Activated CD4-positive, alpha-beta T cell treated with anti-CD3 and anti-CD28 coated beads, Interleukin-2, amount 50 U/mL, for 48 hours (primary cell): ENCODE measurements around the gene TMEM259.

Experiments
- DNase-seq, 2 experiments: peaks; one replicate each; pipeline ENCODE4 v3.0.0-alpha.2; 2020

Gene TMEM259

DNA sequence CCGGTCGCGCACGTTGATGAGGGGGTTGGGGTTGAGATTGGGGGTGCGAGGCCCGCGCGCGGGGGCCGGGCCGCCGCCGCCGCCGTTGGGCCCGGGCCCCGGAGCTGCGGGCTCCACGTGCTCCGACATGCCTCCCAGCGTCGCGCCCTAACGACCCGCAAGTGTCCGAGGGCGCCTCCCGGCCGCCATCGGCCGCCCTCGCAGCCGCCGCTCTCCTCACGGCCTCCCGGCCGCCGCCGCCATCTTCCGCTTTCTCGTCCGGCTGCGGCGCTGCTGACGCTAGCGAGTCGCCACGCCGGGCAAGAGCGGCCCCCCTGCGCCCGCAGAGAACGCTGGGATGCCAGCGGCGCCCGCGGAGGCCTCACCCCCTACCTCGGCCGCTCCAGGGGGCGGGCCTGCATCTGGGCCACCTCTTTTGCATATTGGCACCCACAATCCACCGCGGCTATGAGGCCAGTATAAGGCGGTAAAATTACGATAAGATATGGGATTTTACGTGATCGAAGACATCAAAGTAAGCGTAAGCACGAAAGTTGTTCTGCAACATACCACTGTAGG, at the start of gene TMEM259:
Gene TMEM259, minus strand, starts transcription at position 256 of the 558 bp plus-strand sequence. Its CDS starts 127 bp downstream, at position 129.
- peak; percentile 97 for DNase-seq

DNA sequence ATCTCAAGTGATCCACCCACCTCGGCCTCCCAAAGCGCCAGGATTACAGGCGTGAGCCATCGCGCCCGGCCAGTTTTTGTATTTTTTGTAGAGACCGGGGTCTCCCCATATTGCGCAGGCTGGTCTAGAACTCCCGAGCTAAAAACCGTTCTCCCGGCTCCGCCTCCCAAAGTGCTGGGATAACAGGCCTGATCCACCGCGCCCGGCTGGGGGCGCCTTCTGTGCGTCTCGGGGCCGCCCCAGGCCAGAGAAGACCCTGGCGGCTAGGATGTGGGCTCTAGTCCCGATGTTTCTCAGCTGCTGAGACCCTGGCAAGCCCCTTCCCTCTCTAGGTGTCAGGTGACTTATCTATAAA, 49.6 kb upstream of the TMEM259 start:
- DNase-seq: no peak

DNA sequence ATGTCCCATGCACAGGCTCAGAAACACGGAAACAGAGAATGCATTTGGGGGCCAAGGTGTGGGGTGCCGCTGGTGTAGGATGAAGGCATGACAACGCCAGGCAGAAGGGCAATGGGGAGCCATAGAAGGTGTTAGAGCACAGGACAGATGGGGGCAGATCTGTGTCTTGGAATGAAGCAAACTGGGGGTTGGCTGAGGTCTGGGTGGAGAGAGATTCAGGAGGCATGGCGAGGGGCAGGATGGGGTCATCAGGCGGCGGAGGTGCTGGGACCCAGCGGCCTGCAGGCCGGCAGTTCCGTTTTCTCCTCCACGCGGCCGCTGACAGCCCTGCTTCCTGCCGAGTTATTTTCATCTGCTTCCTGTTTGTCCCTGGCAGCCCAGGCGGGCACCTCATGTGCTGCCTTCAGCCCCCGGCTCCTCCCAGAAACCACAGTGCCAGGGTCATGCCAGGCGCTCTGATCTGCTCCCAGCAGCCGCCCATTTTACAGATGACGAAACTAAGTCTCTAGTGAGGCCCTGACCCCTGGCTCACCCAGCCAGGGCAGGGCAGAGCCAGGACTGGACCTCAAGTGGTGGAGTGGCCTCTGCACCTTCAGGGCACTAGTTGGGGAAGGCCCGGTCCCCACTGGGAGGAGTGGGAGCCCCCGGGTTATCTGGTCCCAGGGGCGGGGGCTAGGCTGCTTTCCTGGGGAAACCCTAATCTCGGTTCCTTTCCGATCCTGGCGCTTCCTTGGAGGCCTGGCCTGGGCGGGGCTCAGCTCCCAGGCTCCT, 48.3 kb upstream of the TMEM259 start:
- DNase-seq: peak; percentile 64 to 73

DNA sequence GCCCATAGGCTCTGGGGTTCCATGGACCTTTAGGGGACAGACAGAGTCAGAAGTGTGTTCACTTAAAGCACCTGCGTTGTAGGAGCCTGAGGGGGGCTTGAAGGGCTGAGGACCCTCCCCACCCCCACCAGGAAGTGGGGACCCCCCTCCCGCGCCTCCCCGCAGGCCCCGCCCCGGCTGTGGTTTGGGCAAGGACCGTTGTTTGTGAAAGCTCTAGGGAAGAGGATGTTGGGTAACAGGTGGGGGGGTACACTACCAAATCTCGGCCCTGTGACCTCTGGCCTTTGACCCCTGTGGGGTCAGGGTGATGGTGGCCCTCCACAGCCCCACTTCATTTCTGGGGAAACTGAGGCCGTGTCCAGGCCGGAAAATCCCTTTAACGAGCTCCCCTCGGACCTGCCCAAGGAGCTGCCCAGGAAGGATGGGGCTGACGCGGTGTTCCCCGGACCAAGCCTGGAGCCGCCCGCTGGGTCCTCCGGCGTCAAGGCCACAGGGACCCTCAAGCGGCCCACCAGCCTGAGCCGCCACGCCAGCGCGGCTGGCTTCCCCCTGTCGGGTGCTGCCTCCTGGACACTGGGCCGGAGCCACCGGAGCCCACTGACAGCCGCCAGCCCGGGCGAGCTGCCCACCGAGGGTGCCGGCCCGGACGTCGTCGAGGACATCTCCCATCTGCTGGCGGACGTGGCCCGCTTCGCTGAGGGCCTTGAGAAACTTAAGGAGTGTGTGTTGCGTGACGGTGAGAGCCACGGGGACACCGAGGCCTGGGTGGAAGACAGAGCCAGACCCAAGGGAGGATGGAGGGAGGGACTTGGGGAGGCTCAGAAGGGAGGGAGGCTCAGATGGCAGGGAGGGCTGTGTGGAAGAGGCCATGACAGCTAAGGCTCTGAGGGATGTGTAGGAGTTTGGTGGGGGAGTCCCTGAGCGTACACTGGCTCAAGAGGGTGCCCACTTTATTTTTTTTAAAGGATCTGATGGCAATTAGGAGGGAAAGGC, 47.4 kb upstream of the TMEM259 start:
- peak; percentile 66 to 73 for DNase-seq

DNA sequence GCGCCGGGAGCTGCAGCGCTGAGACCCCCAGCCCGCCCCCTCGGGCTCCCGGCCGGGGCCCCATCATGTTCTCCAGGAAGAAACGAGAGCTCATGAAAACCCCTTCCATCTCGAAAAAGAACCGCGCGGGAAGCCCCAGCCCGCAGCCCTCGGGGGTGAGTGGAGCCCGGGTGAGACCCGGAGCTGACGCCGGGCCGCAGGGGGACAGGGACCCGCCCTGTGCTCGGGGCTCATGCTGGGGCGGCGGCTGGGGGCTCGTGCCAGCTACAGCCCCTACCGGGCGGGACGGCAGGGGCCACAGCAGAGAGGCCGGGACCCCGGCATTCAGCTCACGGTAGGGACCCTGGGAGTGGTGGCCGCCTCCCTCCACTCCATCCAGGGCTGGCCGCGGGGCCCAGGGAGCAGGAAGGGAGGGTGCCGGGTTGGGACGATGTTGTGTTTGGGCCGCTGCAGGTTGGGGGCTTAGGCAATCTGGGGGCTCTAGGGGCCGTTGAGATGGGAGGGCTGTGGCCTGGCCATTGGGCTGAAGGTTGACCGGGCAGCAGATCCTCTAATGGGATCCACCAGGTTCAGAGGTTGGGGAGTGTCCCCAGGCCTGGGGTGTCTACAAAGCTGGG, 46.5 kb upstream of the TMEM259 start:
- no peak for DNase-seq

DNA sequence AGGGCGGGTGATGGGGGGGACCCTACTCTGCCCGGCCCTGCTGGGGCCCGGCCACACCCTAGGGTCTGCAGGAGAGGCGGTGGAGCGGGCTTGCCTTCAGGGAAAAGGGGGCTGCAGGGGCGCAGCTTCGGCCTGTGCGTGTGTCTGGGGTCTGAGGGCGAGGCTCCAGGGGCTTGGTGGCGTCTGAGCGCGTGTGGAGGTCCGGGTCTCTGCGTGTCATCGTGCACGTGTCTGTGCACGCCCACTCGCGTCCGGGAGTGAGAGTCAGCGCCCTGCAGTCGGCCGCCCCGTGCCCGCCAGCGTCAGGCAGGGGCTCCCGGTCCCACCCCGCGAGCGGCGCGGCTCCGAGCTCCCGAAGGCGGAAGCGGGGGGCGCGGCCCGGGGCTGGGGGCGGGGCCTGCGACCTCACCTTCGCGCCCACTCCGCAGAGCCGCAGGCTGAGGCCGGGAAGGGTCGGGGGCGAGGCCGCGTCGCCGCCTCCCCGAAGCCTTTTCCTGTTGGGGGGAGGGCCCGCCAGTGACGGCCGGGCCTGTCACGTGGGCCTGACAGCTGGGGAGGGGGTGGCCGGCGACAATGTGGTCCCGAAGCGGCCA, 45.9 kb upstream of the TMEM259 start, which contains the start of gene ARHGAP45:
Gene ARHGAP45, plus strand, starts transcription at position 420 of the 593 bp plus-strand sequence. CDS start 239 bp downstream, outside the sequence.
- peak; percentile 82 to 84 for DNase-seq

DNA sequence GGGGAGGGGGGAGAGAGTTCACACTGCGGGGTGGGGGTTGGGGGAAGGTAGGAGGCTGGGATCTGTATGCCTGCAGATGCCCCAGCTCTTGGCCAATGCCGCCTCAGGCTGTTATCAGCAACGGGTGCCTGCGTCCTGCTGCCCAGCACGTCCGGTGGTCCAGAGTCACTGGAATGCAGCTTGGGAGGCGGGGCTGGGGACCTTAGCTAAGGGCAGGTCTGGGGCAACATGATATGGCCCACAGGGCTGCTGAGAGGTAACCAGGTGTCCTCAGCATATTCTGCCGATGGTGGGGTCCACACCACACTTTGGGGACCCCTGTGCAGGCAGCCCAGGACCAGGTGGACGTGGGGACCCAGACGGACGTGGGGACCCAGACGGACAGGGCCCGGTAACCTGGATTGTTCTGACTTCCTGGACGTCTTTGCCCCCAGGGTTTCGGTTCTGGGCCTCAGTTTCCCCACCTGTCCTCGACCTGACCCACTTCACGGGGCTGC, 45.4 kb upstream of the TMEM259 start:
- DNase-seq: no peak

DNA sequence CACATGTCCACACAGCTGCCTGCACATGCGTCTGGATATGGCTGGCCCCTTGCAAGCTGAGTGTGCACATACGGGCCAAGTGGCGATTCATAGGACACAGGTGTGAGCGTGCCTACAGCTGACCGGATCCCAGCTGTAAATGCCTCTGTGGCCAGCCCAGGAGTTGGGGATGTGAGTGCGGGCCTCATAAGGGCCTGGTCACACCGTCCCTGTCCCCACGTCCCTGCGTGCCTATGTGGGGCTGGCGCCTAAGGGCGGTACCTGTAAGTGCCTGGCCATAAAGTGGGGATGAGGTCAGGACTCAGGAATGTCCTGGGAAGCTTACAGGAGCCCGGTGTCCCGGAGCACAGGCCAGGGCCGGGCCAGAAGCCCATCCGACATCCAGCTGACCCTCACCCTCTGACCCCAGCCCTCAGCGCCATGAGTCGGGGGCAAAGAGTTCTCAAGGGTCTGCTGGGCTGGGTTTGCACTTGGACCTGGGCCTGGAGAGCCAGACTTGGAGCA, 44.7 kb upstream of the TMEM259 start:
- DNase-seq: no peak

DNA sequence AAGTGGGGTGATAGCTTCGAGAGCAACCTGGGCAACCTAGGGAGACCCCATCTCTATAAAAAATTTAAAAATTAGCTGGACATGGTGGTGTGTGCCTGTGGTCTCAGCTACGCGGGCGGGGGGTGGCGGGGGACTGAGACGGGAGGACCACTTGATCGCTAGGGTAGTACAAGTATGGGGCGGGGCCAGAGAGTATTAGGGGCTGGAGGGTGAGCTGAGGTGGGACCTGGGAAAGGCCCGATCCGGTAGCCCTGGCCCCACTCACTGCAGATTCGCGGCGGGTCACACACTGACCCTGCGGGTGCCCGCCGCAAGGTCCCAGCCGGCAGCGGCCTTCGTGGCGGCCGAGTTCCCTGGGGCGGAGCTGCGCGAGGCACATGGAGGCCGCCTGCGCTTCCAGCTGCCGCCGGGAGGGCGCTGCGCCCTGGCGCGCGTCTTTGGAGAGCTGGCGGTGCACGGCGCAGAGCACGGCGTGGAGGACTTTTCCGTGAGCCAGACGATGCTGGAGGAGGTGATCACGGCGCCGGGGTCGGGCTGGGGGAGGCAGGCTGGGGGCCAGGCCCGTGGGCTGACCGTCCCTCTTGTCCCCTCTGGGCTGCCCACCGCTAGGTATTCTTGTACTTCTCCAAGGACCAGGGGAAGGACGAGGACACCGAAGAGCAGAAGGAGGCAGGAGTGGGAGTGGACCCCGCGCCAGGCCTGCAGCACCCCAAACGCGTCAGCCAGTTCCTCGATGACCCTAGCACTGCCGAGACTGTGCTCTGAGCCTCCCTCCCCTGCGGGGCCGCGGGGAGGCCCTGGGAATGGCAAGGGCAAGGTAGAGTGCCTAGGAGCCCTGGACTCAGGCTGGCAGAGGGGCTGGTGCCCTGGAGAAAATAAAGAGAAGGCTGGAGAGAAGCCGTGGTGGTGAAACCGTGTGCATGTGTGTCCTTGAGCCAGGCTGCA, 44.0 kb upstream of the TMEM259 start:
- peak; percentile 73 to 77 for DNase-seq

DNA sequence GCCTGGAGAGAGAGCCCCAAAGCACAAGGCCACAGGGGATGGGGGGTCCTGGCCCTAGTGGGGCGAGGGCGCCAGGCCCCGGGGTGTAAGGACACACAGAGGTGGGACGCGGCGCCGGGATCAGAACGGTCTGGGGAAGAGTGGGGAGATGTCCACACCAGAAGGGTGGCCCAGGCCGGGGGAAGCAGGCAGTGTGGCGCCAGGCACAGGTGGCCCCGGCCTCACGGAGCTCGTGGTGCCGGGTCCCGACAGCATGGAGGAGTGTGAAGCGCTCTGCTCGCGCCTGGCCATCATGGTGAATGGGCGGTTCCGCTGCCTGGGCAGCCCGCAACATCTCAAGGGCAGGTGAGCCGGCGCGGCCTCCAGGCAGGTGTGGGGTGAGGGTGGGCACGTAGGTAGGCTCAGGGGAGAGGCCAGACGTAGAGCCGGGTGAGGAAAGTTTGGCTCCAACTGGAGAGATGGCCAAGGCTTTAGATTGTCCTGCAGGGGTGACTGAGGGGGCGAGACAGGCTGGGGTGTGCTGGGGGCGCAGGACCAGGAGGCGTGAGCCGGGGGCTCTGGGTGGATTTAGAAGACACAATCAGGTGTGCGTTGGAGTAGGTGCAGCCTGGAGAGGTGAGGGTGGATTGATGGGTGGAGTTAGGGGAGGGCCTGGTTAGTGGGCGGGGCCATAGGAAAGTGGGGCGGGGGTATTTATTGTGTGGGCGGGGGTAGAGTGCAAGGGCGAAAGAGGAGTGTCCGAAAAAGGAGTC, 43.2 kb upstream of the TMEM259 start:
- DNase-seq: no peak

DNA sequence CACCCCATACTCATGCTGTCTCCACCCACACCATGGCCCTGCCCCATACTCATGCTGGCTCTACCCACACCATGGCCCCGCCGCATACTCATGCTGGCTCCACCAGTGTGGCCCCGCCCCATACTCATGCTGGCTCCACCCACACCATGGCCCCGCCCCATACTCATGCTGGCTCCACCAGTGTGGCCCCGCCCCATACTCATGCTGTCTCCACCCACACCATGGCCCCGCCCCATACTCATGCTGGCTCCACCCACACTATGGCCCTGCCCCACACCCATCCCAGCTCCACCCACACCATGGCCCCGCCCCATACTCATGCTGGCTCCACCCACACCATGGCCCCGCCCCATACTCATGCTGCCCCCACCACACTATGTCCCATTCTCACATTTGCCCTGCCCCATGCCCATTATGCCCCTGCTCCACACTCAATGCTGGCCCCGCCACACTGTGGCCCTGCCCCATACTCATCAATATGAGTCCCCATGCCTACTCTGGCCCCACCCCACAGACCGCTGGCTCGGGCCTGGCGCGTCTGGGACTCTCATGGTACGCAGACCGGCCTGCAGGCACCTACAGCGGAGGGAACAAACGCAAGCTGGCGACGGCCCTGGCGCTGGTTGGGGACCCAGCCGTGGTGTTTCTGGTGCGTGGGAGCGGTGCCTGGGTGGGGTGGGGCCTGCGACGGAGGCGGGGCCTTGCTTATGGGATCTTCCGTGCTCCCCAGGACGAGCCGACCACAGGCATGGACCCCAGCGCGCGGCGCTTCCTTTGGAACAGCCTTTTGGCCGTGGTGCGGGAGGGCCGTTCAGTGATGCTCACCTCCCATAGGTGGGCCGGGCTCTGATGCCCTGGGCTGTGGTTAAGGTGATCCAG, 42.3 kb upstream of the TMEM259 start:
- DNase-seq: peak; percentile 66 to 74

DNA sequence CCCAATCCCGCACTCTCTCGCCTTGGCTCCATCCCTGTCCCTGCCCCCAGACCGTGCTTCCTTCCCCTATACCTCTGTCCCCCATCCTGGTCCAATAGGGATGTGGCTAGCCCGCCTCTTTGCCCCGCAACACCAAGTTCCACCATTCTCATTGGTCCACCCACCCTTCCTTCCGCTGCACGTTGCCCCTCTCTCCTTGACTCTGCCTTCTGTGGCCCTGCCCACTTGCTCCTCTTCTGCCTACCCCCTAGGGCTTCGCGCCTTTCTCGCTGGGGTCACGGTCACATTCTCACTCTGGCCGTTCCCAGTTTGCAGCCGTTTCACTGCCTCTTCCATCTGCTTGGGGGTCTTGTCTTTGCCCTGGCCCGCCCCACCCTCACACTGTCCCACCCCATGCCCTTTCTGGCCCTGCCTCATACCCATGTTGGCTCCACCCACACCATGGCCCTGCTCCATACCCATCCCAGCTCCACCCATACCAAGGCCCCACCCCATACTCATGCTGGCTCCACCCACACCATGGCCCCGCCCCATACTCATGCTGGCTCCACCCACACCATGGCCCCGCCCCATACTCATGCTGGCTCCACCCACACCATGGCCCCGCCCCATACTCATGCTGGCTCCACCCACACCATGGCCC, 41.6 kb upstream of the TMEM259 start:
- DNase-seq: peak; percentile 59 to 61

DNA sequence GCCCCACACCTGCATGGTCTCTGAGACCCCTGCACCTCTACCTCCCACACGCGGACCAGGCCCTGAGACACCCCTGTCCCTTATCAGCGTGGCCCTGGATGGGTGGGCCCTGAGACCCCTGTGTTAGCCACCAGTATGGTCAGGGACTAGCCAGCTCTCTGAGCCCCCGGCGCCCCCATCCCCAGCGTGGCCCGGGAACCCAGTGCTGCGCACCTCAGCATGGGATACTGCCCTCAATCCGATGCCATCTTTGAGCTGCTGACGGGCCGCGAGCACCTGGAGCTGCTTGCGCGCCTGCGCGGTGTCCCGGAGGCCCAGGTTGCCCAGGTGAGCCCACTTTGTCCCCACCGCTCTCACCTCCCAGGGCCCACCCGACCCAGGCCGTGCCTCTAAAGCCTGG, 41.1 kb upstream of the TMEM259 start:
- no peak for DNase-seq

DNA sequence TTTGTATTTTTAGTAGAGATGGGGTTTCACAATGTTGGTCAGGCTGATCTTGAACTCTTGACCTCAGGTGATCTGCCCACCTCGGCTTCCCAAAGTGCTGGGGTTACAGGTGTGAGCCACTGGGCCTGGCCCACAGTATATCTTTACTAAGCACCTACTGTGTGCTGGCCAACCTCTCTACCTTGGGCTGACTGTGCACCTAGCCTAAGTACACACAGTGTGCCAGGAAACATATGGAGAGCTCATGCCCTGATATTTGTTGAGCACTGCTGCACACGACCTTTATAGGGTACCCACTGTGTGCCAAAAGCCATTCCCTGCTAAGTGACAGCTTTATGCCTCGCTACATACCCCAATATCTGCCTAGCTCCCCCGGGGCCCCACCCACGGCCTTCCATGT, 39.8 kb upstream of the TMEM259 start:
- DNase-seq: no peak

DNA sequence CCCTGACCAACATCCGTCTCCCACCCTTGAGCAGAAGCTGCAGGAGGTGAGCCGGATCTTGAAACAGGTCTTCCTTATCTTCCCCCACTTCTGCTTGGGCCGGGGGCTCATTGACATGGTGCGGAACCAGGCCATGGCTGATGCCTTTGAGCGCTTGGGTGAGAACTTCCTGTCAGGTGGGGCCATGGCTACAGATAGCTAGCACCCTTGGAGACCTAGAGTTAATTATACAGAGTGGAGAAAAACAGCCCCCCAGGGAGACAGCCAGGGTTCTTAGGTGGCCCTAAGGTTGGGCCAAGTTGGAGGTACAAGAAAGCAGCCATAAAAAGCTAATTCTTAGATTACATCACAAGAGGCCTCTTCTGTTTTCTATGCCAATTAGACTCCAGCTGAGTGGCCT, 37.2 kb upstream of the TMEM259 start:
- DNase-seq: no peak

DNA sequence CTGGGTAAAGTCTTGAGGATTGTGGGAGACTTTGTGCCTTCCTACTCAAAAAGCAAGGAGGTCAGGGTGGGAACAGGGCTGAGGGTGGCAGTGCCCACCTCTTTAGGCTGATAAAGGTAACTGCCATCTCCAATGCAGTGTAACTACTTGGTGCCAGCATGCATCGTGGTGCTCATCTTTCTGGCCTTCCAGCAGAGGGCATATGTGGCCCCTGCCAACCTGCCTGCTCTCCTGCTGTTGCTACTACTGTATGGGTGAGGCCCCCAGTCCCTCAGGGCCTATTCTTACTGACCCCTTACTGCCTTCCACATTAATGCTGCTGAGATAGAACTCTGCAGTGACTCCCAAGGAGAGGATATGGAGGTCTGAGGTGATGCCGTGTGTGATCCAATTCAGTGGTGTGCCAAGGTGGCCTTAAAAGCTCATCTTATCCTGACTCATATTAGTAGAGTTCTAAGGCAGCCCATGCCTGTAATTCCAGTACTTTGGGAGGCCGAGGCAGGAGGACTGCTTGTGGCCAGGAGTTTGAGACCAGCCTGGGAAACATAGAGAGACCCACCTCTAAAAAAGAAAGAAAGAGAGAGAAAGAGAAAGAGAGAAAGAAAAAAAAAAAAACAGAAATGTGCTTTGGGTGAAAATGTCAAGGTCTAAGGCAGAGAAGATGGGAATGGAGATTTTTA, 36.4 kb upstream of the TMEM259 start:
- no peak for DNase-seq

DNA sequence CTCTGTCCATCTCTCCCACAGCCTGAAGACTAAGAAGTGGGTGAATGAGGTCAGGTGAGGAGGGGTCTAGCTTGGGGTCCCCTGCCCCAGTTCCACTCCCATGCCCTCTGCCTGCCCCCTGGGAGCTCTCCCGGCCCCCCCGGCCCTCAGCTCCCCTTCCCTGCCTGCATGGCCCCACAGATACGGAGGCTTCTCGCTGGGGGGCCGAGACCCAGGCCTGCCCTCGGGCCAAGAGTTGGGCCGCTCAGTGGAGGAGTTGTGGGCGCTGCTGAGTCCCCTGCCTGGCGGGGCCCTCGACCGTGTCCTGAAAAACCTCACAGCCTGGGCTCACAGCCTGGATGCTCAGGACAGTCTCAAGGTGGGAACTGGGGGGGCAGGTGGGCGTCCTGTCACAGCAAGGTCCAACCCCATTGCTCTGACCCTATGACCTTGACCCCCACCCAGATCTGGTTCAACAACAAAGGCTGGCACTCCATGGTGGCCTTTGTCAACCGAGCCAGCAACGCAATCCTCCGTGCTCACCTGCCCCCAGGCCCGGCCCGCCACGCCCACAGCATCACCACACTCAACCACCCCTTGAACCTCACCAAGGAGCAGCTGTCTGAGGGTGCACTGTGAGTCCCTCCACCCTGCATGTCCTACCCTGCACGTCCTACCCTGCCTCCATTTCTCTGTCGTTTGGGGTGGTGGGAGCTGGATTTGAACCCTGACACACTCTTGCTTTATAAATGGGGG, 35.1 kb upstream of the TMEM259 start:
- DNase-seq: no peak
